Type B pancreatic cell (in vitro differentiated cells): ENCODE data around the gene NACC2. TPM values are rescaled to one million over a fixed set of nuclear protein-coding genes. Genes with fewer than 3 reads are reported as not detected.

ENCODE experiments used
- DNase-seq: peaks from one replicate; pipeline ENCODE4 v3.0.0; 2021; ENCODE audit warnings: mixed read lengths; ENCODE audit not compliant: unreplicated experiment; ENCODE audit errors: extremely low spot score
- H3K27ac Mint-ChIP-seq: 2 replicates; pipeline ENCODE4 v1.8.0; 2021; ENCODE audit warnings: mild to moderate bottlenecking, mixed read lengths
- H3K27me3 Mint-ChIP-seq: 2 replicates; pipeline ENCODE4 v1.8.0; 2021; ENCODE audit warnings: mixed read lengths
- H3K36me3 Mint-ChIP-seq: 2 replicates; pipeline ENCODE4 v1.8.0; 2021; ENCODE audit warnings: mixed read lengths
- H3K4me1 Mint-ChIP-seq: one replicate; pipeline ENCODE4 v1.8.0; 2021; ENCODE audit warnings: mixed read lengths; ENCODE audit not compliant: unreplicated experiment
- H3K4me3 Mint-ChIP-seq: 2 replicates; pipeline ENCODE4 v1.8.0; 2021; ENCODE audit warnings: mild to moderate bottlenecking, mixed read lengths
- H3K9me3 Mint-ChIP-seq: 2 replicates; pipeline ENCODE4 v1.8.0; 2021; ENCODE audit warnings: mixed read lengths
- CTCF ChIP-seq: fragments of 200-600 bp; sonication (generic); conservative IDR thresholded peaks from 2 replicates; pipeline ENCODE4 v1.5.0; 2021; ENCODE audit warnings: antibody characterized with exemption, mild to moderate bottlenecking
- total RNA-seq: library from RNA; stranded (reverse); gene quantifications from 2 replicates; pipeline ENCODE4 v1.2.1, GENCODE V29; 2021; ENCODE audit warnings: low replicate concordance

Gene NACC2
- total RNA-seq, 1 donor from 2014 or later, result 9.3 TPM

DNA sequence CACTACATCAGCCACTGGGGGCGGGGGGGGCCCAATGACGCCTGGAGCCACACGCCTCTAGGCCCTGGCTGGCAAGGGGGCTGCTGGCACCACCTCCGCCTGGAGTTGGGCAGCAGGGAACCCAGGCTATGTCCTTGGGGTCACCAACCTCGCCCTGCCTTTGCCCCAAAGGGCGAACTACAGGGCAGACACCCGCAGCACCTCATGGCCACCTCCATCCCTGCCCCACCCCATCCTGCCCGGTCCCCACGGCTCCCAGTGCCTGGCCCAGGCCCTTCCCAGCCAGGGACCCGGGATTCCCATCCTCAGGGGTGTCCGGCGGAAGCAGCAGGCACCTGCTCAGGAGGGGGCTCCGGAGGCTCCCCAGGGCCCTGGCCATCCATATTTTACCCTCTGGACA lies 37.0 kb downstream of the NACC2 start:
- no peaks in the 10 kb centered on the region for H3K27me3 Mint-ChIP-seq
- DNase-seq, result no peak
- no peak overlapping the region for H3K27ac Mint-ChIP-seq
- no peak overlapping the region for H3K4me3 Mint-ChIP-seq
- H3K9me3 Mint-ChIP-seq, result no peaks in the 10 kb centered on the region
- TF ChIP-seq CTCF, result no peak
- no peaks in the 10 kb centered on the region for H3K36me3 Mint-ChIP-seq
- peaks cover 16% of the 10 kb centered on the region for H3K4me1 Mint-ChIP-seq

DNA sequence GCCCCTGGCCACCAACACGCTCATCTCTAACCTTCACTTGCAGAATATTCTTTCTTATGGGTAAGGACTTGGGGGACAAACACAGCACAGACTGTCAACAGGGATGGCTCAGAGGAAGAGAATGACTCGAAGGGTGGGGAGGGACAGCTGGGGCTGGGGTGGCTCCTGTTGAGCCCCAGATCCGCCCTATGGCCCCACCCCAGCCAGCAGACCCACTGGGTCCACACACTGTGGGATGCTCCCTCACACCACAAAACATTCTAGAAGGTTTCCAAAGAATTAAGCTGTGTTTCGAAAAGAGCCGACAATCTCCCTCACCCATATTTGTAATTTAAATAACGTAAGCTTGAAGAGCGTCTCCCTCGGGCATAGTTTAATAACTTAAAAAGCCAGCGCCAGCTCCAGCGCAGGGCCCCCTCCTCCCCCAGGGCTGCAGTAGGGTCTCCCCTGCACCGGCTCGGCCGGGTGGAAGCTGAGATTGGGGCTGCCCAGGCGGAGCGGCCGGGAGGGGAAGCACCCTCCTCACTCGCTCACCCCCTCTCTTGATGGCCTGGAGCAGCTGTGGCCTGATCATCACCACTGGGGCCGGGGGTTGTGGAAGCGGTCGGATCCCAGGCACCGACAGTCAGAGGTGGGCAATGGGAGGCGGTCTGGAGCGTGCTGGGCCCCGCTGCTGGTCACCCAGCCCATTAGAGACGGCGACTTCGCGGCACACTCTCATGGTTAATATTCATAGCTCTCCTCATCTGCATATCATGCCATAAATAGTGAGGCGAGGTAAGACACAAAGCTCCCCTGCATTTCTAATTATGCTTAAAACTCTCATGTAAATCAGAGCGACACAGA lies 37.6 kb downstream of the NACC2 start:
- Mint-ChIP-seq H3K36me3 (no peaks in the 10 kb centered on the region), H3K27me3 (no peaks in the 10 kb centered on the region), H3K9me3 (no peaks in the 10 kb centered on the region), H3K4me3 (no peak overlapping the region), H3K4me1 (peaks cover 16% of the 10 kb centered on the region), H3K27ac (no peak overlapping the region)
- no peak for TF ChIP-seq CTCF
- DNase-seq, result no peak

DNA sequence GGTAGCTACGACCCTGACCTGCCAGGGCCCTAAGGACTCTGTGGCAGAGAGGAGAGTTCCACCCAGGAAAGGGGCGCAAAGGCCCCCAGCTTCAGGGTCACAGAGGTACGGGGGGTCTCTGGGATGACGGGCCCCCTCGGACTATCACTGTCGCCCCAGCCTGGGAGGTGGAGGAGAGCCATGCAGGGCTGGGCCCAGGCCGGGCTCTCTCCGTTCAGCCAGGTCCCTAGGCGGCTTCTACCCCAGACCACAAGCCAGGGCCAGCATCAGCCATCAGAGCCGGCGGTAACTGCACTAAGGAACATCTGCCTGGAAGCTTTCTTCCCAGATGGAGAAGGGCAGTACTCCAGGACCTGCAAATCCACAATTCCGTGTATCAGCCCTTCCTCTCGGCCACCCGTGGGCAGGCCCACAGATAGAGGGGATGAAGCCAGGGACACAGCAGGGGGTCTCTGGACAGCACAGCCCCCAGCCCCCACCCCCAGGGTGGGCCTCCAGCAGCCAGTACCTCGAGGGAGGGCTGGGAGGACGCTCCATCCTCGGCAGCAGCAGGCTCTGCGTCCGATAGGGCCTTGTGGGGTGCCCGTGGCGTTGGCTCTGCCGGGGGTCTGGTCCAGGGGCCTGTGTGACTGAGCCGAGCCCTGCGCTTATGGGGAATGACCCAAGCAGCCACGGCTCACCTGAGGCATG lies 38.4 kb downstream of the NACC2 start:
- TF ChIP-seq CTCF, result no peak
- no peak overlapping the region for H3K4me3 Mint-ChIP-seq
- no peaks in the 10 kb centered on the region for H3K27me3 Mint-ChIP-seq
- no peaks in the 10 kb centered on the region for H3K9me3 Mint-ChIP-seq
- no peaks in the 10 kb centered on the region for H3K36me3 Mint-ChIP-seq
- no peak overlapping the region for H3K27ac Mint-ChIP-seq
- DNase-seq, result no peak
- H3K4me1 Mint-ChIP-seq, result peaks cover 20% of the 10 kb centered on the region

DNA sequence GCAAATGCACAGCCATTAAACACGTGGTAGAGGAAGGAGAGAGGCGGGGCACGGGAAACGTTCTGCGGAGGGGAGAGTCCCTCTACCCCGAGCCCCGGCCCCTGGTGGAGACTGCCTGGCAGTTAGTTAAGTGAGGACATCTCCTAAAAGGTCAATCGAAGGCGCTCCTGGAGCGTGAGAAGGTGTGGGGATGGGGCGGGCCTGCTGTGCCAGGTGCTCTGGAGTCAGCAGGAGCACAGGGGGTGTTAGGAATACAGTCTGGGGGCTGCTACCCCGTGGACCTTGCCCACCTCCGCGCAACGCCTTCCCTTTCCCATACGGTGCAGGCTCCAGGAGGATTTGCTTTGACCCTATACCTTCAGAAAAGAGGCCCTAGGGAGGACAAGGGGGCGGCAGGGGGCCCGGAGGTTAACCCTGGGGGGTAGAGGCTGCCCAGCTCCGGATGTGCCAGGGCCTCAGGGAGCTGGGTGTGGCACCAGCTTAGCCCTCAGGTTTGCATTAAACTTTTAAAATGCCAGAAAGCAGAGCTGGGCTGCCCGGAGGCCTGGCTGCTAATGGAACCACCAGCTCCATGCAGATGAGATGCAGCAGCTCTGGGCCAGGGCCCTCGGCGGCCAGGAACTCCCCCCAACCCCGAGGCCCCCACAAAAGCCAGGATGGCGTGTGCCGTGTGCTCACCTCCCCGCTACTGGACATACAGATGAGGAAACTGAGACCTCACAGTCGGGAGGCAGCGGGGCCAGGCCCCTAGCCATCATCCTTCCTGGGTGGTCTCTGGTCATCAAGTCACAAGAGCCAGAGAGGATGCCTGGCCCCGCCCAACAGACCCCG lies 39.2 kb downstream of the NACC2 start:
- Mint-ChIP-seq H3K27me3 (no peaks in the 10 kb centered on the region), H3K4me3 (no peak overlapping the region), H3K9me3 (no peaks in the 10 kb centered on the region), H3K4me1 (peaks cover 20% of the 10 kb centered on the region), H3K27ac (no peak overlapping the region), H3K36me3 (no peaks in the 10 kb centered on the region)
- TF ChIP-seq CTCF, result no peak
- DNase-seq, result no peak

DNA sequence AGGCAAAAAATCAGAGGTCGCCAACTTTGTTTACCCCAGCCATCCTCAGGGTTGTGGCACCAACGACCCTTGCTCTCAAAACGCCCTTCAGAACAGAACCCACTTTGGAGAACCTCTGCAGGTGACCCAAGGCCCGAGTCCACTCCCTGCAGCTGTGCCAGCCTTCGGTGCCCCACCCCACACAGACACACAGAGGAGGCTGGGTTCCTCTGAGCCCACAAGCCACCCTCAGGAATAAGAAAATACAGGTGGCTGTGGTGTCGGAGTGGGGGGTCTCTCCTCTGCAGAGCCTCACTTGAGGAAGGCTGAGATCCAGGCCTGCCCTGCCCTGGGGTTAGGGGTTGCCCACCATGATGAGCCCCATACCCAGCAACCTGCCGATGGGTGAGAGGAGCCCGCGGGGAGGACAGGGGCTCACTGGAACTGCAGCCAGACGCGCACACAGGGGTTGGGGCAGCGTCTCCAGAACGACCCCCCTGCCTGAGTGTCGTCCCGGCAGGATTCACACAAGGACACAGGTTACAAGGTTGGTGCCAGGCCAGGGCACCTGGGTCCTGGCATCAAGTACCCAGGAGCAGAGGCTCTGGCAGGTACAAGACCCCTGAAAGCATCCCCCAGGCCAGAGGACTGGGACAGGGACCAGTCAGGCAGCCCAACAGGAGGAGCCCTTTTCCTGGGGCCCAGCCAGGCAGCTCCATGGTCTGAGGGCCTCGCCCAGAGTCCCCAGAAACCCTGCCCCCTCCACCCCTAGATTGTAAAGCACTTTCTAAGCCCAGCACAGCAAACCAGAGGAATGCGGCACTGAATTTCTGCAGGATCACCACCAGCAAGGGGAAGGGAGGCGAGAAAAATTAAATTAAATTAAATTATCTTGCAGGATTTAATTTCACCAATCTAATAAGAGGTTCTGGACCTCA lies 40.0 kb downstream of the NACC2 start:
- H3K4me3 Mint-ChIP-seq, result no peak overlapping the region
- H3K27ac Mint-ChIP-seq, result no peak overlapping the region
- H3K4me1 Mint-ChIP-seq, result peaks cover 20% of the 10 kb centered on the region
- TF ChIP-seq CTCF, result no peak
- no peaks in the 10 kb centered on the region for H3K9me3 Mint-ChIP-seq
- DNase-seq, result no peak
- no peaks in the 10 kb centered on the region for H3K27me3 Mint-ChIP-seq
- H3K36me3 Mint-ChIP-seq, result no peaks in the 10 kb centered on the region
